Limb (tissue), 2 donors: ENCODE data around the gene CHL1.

Experiments used
- DNase-seq, 2 donors: peaks; one replicate each; pipeline ENCODE4 v3.0.0-alpha.2; 2016; ENCODE audit errors: extremely low spot score in 2 of 2

Gene CHL1

DNA sequence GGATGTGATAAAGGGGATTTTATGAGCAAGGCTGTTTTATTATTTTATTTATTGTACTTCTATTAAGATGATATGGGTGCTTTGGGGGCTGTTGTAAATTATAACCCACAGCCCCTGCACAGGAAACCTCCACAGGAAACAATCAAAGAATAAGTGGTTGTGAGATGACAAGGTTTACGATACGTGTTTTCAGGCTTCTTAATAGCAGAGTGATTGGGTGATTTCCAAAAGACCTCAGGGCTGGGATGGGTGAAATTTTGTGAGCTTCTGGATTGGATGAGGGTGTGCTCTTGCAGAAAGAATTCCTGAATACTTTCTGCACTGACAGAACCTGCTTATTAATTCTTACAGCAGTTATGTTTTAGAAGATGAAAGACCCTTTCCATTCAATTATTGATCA is 21.4 kb downstream of the CHL1 start:
- no peak for DNase-seq

DNA sequence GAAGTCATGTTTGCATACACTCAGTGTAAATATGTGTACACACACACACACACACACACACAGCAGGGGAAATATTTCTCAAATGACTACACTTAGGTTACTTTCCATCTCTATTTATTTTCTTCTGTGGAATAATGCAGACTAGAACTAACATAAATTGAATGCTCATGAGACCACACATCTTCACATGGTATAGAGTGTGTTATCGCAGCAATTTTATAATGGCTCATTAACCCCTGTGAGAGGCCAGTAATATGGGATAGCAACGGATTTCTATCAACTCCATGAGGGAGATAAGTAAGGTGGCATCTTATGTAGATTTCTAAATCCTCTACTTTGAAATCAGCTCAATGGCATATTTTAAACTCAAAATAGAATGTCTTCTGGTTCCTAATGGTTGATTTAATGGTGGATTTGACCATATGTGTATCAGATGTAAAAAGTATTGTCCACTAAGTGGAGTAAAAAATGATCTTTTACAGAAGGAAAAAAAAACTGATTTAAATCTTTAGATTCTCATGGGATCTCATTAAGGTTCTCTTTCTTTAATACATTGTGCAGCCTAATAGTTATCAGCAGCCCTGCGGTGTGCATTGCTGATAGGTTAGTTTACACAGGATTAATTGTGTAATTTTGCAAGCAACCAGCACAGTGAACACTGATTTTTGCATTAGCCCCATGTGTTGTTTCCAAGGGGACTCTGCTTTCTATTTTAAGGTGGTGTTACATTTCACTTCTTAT is 32.0 kb downstream of the CHL1 start:
- DNase-seq = no peak

DNA sequence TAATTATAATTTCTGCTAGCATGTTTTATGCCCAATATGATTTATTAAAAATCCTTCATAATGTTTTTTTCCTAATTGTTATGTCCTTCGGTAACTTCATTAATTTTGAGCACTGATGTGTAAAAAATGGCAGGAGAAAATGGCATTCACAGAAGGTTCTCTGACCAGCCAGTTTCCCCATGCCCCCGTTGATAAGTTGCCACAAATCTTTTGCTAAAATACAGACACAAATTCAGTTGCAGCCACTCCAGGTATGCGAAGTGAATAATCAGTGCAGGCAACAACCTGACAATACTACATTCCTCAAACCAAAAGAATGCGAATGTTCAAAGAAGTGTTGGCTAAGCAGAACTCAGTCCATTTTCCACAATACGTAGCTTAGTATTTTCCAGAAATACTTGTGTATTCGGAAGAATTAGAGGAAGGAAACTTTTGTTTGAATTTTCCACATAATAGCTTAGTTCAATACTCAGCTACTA is 32.7 kb downstream of the CHL1 start:
- DNase-seq = no peak

DNA sequence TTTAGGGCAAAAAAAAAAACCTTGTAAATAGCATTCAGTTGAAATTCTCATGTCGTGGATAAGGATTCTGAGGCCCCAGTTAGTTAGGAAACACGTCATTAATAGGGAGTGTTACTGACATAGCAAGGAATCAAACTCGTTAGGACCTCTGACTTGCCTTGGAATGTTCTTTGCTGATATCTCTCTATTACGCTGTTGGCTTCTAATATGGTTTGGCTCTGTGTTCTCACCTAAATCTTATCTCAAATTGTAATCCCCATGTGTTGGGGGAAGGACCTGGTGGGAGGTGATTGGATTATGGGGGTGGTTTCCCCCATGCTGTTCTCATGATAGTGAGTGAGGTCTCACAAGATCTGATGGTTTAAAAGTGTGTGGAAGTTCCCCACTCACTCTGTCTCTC is 40.3 kb downstream of the CHL1 start:
- DNase-seq = no peak

DNA sequence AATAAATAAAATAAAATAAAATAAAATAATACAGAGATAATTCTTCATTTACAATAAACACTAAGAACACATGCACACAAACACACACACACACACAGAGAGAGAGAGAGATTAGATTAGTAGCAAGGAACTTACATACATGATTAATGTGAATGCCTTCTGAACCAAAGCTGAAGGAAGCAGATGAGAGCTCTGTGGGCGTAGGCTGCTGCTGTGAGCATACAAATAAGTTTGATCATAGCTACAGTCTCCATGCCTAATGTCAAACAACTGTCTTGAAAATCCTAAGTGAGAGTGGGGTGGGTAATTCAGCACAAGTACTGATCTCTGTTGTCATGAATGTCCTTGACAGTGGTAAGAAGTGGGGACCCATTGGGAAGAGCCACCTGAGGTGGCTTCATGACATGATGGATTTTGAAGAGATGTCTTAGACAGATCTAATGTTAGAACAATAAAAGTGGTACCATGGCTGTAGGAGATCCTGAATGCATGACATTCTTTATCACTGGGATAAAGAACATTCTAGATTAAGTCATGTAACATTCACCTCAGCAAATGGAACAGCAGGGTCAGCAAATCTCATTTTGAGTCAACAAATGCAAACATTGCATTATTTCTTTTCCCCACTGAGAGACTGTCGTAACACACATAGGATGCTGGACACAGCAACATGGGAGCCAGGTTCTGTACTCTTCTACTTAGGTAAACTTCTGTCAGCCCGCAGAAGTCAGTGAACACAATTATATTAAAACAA is 46.2 kb downstream of the CHL1 start:
- DNase-seq = no peak

DNA sequence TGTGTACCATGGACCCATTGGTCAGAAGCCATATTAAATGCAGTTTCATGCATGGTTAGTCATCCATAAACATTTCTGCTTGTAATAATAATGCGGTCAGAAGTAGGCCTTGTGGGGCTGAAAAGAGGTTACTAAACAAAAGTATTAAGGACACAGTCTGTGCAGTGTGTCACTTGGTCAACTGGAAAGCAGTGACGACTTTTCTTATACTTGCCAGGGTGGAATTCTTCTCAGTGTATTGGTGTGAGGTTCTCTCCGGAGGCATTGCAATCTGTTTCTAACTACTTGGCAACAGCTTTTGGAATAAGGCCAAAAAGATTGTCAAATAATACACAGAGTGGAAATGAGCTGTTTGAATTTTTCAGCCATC is 46.8 kb downstream of the CHL1 start:
- DNase-seq = no peak

DNA sequence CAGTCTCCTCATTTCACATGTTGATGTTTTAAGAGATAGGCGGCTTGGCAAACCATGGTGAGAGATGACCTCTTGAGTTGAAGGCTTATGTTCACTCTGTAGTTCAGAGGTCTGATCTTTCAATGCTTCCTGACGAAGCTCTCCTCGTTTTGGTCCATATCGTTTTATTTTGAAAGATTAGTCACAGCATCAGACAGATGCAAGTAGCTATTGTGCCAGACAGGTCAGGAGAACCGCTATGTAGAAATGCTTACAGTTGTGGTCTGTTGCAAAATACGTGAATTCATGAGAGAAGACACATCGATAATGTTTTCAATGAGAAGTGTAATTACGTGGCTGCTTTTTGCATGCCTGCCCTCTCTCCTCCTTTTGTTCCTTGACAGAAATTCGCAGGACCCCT is 47.5 kb downstream of the CHL1 start:
- DNase-seq = no peak

DNA sequence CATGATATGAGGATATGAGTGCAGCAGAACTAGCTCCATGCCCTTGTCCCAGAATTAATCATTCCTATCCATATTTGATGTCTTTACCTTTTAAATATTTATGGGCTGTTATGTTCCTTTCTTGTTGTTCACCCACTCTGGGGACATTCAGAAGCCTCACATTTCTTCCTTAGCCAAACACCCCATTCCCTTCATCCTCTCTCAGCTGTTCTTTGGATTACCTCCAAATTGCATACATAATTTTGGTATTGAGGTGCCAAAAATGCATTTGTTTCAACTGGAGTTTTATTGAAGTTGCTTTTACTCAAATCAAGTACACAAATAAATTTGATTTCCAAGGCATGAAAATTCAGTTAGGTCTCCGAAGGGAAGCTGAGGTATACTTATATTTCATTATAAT is 51.4 kb downstream of the CHL1 start:
- DNase-seq = no peak

DNA sequence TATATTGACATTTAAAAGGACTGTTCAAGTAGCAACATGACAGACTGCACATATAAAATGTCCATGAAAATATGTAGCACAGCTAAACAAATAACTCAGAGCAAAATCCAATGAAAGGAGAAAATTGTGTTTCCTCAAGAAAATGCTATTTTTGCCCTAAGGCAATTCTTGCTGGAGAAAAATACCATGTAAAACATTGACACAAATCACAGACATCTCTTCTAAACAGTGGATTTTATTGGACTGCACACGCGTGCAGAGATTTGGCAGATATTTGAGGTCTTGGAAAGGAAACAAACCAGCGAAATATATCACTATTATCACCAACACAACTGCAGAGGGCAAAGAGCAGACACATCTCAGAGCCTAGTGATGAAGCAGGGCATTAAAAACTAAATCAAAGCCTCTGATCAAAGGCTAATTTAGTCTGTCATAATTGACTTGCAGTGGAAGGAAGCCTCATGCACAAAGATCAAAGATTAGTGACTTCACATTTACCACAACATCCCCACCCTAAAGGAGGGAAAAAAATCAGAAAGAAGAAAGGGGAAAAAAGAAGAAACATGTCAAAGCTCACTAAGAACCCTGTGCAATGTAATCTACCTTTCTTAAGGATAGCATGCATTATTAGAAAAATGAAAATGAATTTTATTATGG is 52.4 kb downstream of the CHL1 start:
- DNase-seq = no peak

DNA sequence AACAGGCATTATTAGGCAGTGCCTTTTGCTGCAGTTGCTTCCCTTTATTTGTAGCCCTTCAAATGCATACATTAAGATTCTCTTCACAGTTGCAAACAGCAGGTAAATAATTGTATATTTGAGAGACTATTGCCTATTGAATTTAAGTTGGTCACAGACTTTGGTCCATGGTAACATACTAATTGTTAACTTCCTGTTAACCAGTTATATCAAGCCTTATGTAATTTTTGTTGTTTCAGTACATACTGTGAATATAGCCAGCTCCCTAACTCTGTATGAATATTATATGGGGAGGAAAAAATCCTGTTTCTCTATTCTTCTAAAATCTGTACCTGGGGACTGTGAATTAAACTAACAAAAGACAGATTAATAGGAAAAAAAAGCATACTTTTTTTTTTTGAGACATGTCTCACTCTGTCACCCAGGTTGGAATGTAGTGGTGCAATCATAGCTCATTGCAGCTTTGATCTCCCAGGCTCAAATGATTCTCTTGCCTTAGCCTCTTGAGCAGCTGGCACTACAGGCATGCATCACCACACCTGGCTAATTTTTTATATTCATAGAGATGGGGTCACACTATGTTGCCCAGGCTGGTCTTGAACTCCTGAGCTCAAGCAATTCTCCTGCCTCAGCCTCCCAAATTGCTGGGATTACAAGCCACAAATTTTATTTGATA is 53.2 kb downstream of the CHL1 start:
- DNase-seq = no peak

DNA sequence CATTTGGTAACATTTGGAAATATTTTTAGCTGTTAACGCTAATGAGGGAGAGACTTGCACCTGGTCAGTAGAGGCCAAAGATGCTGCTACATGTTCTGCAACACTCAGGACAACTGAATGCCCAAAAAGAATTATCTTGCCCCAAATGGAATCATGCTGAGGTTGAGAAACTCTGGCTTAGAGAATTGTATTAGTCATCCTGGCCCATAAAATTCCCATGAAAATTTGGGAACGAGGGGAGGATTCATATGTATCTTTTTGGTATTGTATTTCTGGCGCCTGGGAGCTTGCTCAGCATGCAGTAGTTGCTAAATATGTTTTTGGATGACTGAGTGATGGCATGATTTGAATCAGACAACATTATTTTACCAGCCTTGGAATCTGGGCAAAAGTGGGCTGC is 59.9 kb downstream of the CHL1 start:
- DNase-seq = no peak

DNA sequence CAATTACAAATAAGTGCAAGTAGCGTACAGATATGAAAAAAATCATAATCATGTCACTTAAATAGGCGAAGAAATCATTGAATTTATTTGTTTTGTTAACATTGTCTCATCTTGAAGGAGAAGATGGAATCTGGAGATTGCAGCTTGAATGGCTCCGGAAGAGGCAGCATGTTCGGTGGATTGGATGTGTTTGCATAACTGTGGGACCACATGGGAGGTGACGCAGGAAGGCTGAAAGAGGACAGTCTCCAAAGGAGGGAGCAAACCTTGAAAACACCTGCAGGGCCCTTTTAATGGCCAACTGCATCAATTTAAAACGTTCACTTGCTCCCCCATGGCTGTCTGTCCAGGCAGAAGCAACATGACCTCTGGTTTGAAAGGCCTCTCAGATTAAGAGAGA is 61.3 kb downstream of the CHL1 start:
- DNase-seq = no peak

DNA sequence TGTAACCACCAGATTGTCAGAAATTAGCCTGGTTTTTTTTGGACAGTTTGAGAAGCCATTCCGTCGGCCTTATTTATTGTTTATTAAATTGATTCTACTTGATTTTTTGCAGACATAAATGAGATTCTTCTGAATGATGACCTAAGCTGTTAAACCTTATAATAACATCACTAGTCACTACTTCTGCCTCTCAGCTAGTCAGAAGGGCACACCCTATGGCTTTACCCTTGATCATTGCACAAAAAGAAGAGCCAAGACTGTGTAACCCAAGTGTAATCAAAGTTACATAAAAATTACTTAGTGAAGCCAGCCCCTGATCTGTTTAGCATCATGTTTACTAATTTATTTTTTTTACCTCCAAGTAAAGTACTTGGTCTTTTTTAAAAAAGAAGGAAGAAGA is 64.3 kb downstream of the CHL1 start:
- no peak for DNase-seq

DNA sequence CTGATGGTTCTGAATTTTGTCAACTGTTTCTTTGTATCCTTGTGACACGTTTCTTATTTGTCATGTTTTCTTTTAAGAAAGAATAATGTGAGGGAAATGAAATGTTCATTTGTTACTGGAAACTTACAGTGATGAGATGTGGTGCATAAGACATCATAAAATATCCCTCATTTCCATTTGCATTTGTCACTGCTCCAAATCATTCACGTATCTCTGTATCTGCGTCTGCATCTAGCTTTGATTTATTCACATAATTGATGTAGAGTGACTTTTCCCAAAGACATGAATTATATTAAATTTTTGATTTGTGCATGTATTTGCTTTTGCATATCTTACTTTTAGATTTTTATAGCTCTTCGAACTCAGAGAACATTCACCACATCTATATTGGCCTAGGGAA is 66.8 kb downstream of the CHL1 start:
- DNase-seq = no peak

DNA sequence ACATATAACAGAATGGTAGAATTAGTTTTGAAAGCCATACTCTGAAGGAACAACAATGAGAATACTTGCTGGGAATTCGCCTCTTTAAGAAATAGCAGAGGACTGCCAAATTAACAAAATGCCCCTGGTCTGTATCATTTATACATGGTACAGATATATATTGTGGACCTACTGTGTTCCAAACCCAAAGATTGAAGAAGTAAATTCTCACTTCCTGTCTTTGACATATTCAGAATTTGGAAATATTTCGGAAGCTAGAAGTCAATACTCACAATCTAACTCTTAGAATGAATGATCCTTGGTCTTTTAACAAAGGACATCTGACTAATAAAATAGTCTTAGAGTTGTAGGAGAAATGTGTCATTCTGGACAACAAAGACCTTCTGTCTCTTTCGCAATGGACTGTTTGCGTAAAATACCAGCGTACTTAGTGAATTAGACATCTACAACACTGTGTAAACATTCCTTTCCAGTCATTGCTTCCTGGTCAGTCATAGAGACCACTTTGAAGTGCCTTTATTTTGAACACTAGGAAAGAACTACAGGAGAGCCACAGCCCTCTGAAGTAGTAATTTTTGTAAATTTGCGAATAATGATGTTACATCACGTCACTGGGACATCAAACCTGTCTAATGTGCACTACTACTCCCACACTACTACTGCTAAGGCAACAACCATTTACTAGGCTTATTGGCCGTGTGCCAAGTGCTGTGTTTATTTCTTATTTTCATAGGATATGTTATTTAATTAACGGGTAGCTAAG is 68.0 kb downstream of the CHL1 start:
- DNase-seq = no peak

DNA sequence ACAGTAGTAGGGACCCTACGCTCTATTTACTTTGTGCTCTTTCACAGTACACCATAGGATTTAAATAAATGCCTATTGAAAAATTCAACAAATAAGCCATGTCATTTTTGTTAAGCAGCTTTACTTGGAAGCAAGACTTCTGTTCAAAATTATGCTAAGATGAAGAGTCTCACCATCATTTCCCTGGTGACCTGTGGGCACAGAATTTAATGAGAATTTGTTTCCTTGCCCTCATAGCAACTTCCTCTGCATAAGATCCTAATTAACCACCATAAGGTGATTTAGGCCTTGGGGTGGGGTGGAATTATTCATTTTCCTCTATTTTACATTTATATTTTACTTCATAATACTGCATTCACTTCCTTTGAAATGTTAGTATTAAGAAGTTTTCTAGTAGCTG is 70.5 kb downstream of the CHL1 start:
- DNase-seq = no peak

DNA sequence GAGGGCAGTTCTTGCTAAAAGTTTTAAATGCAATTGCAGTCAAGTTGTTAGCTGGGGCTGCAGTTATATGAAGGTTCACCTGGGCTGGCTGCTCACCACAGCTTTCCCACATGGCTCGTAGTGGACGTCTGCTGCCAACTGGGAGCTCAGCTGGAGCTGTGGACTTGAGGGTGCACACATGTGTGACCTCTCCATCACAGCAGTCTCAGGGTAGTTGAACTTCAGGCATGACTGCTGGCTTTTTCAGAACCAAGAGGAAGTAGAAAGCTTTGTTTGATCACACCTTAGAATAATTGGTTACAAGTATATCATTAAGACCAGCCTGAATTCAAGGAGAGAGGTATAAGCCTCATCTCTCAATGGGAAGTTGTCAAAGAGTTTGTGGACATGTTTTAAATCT is 74.1 kb downstream of the CHL1 start:
- DNase-seq = no peak

DNA sequence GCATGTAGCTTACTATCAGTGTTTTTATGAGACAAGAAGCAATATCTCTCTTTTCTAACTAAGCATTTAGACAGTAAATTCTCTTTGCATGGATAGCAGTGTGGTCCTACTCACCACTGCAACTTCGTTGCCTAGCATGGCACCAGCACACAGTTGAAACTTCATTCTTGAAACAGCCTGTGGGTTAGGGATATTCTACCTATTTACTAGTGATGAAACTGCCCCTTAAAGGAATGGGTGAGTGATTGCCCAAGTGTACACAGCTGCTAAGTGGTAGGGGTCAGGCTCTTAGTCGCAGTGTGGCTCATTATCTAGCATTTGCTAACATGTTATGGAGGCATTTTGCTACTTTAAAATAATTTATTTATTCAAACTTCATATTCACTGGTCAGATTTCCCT is 78.4 kb downstream of the CHL1 start:
- no peak for DNase-seq

DNA sequence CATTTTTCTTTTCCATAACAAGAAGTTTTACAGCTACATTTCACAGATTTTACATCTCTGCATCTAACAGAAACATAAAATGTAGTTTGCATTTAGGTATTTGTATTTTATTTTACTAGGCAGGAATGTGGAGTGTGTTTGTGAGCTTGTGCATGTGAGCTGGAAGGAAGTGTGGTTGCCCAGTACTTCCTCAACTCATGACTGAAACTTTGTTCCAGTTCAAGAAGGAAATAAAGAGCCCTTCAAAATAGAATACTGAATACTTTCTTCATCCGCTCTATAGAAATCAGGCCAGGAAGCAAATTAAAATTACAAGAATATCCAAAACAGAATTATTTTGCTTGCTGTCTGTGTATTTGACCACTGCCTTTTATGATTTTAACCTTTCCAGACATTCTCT is 81.3 kb downstream of the CHL1 start:
- DNase-seq = no peak

DNA sequence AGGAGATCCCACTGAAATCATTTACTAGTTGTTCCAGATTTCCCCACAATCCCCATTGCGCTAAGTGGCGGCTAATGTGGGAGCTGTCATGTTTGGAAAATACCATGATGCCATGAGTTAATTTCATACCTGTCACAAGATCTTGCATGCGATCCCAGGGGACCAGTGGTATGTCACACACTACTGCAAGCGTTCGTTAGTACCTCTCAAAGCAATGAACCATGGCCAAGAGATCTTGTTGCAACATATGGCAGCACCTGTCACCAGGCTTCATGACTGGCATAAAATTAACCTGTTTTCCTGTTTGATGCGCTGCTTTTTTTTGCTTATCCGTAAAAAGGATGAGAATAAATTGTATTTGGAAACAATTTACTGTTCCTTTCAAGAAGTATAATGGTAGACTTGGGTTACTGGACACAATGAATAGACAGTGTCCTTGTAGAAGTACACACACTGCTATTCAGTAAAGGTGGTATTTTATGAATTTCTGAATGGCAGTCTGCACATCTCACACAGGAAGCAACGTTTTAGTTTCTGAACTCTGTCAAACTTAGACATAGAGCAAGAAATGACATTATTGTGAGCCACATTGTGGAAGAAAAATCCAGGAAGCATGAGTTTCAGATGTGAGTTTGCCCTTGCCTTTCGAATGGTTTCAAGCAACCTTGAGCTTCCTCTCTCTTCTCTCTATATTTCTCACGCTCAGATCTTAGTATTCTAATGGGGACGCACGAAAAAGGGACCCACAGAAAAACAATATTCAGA is 81.9 kb downstream of the CHL1 start:
- DNase-seq = no peak

DNA sequence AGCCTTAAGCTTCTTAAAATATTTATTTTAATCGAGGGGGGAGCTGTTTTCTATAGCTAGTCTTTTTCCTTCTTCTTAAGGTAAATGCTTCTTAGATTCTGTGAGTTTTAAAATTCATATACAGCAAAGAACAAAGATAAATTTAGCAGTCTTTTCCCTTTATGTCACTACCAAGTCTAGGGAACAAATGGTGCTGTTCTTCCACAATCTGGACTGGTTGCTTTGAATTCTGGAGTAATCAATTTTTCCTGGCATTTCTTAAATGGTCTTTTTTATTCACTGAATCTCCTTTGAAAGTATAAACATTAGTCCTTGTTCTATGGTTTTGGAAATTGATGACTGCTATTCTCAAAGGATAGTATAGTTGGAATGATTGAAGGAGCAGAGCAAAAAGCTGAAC is 82.8 kb downstream of the CHL1 start:
- DNase-seq = no peak
